Subcutaneous abdominal adipose tissue (tissue), 5 donors: ENCODE results near the gene STXBP2.
A peak's percentile ranks its signal among the peaks of the same experiment; 100 is the strongest.

Source experiments
- H3K27ac ChIP-seq: one replicate; pipeline ENCODE4 v1.7.0; 2013; ENCODE audit warnings: low read depth, mild to moderate bottlenecking, inconsistent platforms, low read length, moderate library complexity
- H3K27me3 ChIP-seq, 5 donors: one replicate each; pipeline ENCODE4 v1.7.0; 2013; ENCODE audit warnings: low read length in 5 of 5, inconsistent platforms in 1 of 5; ENCODE audit not compliant: control insufficient read depth in 5 of 5, insufficient read depth in 4 of 5
- H3K36me3 ChIP-seq, 5 donors: one replicate each; pipeline ENCODE4 v1.7.0; 2013; ENCODE audit warnings: low read length in 5 of 5; ENCODE audit not compliant: control insufficient read depth in 5 of 5, insufficient read depth in 5 of 5
- H3K4me1 ChIP-seq, 5 donors: one replicate each; pipeline ENCODE4 v1.7.0; 2013; ENCODE audit warnings: low read length in 5 of 5, mild to moderate bottlenecking in 3 of 5, moderate library complexity in 1 of 5; ENCODE audit not compliant: control insufficient read depth in 5 of 5, insufficient read depth in 5 of 5
- H3K4me3 ChIP-seq, 5 donors: one replicate each; pipeline ENCODE4 v1.7.0; 2013; ENCODE audit warnings: low read length in 5 of 5, low read depth in 1 of 5
- H3K9ac ChIP-seq, 5 donors: one replicate each; pipeline ENCODE4 v1.7.0; 2013; ENCODE audit warnings: low read length in 5 of 5, mild to moderate bottlenecking in 4 of 5, moderate library complexity in 3 of 5
- H3K9me3 ChIP-seq, 5 donors: one replicate each; pipeline ENCODE4 v1.7.0; 2013; ENCODE audit warnings: low read length in 5 of 5; ENCODE audit not compliant: control insufficient read depth in 5 of 5
- donor health status: healthy.
- donor health status: healthy.
- donor health status: healthy.
- donor health status: healthy.
- donor health status: healthy.

STXBP2 gene

DNA sequence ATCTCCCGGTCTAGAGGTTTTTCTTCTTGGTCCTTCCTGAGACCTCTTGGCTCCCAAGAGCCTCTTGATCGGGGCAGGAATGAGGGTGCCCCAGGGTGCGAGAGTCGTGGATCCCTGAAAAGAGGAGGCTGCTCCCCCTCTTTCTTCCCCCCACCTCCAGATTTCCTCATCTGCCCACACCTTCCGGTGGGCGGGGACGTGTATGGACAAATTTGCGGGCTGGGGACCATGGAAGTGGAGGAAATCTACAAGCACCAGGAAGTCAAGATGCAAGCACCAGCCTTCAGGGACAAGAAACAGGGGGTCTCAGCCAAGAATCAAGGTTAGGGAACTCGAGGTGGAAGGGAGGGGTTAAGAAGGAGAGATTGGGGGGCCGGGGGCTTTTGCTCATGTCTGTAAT is 39.9 kb downstream of the STXBP2 start, which contains the start of gene MCEMP1:
TSS of gene MCEMP1 (plus strand) at position 237 of the 400 bp plus-strand sequence. CDS start at position 268, 31 bp downstream.
- Histone ChIP-seq H3K9ac (no peak within 1 kb of the TSS), H3K4me3 (no peak within 1 kb of the TSS), H3K9me3 (peaks cover 0 to 9% (median 5%) of the 10 kb centered on the region in 5 donors), H3K36me3 (no peaks in the 10 kb centered on the region), H3K27ac (no peak within 1 kb of the TSS), H3K27me3 (peaks cover 13 to 32% (median 27%) of the 10 kb centered on the region in 5 donors), H3K4me1 (peaks cover 0 to 26% (median 14%) of the 10 kb centered on the region in 5 donors)

DNA sequence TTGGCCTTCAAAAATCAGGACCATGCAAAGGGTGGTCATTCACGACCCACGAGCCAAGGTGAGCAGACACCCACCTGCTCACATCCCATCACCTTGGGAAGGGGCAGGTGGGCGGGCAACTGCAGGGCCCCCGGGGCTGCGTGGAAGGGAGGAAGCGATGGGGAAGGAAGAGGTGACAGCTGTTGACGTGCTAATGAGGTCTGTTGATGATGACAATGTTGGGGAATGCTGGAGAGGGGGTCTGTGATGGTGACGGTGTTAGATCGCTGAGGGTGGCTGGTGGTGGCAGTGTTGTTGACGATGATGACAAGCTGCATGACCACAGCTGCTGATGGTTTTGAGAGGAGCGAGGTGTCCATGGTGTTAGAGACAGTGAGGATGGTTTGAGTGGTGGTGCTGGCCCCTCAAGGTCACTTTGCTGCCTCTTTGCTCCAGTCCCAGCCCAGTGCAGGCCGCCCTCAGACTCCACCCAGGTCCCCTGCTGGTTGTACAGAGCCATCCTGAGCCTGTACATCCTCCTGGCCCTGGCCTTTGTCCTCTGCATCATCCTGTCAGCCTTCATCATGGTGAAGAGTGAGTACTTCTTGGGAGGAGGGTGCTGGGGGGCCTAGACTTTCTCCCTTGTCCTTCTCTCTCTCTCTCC is 40.9 kb downstream of the STXBP2 start:
- H3K27me3 ChIP-seq: peaks cover 9 to 25% (median 21%) of the 10 kb centered on the region in 5 donors
- no peak overlapping the region for H3K4me3 ChIP-seq
- H3K27ac ChIP-seq: no peak overlapping the region
- H3K36me3 ChIP-seq: peaks cover 0 to 6% (median 5%) of the 10 kb centered on the region in 5 donors
- H3K4me1 ChIP-seq: peaks cover 0 to 32% (median 17%) of the 10 kb centered on the region in 5 donors
- H3K9me3 ChIP-seq: peaks cover 0 to 9% (median 5%) of the 10 kb centered on the region in 5 donors
- H3K9ac ChIP-seq: no peak overlapping the region

DNA sequence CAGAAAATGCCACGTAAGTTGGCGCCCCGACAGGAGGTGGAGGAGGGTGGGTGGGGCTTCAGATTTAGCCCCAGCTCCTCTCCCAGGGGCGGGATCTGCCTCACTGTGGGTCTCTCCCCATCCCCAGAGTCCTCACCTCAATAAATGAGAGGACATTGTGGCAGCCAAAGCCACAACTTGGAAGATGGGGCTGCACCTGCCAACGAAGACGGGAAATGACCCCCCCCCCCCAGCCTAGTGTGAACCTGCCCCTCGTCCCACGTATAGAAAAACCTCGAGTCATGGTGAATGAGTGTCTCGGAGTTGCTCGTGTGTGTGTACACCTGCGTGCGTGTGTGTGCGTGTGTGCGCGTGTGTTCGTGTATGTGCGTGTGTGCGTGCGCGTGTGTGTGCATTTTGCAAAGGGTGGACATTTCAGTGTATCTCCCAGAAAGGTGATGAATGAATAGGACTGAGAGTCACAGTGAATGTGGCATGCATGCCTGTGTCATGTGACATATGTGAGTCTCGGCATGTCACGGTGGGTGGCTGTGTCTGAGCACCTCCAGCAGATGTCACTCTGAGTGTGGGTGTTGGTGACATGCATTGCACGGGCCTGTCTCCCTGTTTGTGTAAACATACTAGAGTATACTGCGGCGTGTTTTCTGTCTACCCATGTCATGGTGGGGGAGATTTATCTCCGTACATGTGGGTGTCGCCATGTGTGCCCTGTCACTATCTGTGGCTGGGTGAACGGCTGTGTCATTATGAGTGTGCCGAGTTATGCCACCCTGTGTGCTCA is 42.3 kb downstream of the STXBP2 start:
- H3K4me1 ChIP-seq: peaks cover 0 to 32% (median 17%) of the 10 kb centered on the region in 5 donors
- H3K4me3 ChIP-seq: no peak overlapping the region
- no peak overlapping the region for H3K9ac ChIP-seq
- H3K27ac ChIP-seq: no peak overlapping the region
- H3K9me3 ChIP-seq: peaks cover 0 to 4% (median 0%) of the 10 kb centered on the region in 5 donors
- H3K27me3 ChIP-seq: peaks cover 9 to 25% (median 21%) of the 10 kb centered on the region in 5 donors
- H3K36me3 ChIP-seq: peaks cover 0 to 18% (median 12%) of the 10 kb centered on the region in 5 donors

DNA sequence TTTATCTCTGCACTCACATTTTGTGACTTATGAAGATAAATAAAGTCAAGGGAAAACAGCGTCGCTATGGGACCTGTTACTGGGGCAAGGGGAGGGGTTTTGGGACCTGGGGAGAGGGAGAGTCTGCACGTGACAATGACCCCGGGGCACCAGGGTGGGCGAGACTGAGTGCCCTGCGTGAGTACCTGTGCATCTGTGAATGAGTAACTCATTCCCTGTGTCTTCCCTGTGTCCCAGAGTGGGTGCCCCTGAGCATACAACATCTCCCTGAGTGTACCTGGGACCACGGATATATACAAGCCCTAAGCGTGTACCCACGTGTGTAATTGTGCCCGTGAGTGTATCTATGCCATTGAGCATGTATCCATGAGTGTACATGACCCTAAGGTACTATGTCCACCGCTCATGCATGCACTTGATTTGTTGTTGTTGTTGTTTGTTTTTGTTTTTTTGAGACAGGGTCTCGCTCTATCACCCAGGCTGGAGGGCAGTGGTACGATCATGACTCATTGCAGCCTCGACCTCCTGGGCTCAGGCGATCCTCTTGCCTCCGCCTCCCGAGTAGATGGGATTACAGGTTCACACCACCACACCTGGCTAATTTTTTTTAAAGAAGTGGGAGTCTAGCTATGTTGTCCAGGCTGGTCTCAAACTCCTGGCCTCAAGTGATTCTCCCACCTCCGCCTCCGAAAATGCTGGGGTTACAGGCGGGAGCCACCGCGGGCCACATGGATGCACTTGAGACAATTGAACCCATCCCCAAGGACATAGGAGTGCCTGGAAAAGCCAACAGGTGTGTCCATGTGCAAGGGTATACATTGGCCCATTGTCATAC is 43.1 kb downstream of the STXBP2 start:
- peaks cover 9 to 25% (median 21%) of the 10 kb centered on the region in 5 donors for H3K27me3 ChIP-seq
- H3K4me3 ChIP-seq: peak overlapping the region; percentile 68 to 95 (median 93)
- H3K9me3 ChIP-seq: peaks cover 0 to 3% (median 0%) of the 10 kb centered on the region in 5 donors
- H3K36me3 ChIP-seq: peaks cover 0 to 22% (median 12%) of the 10 kb centered on the region in 5 donors
- H3K27ac ChIP-seq: no peak overlapping the region
- H3K9ac ChIP-seq: peak overlapping the region in 3 of 5 donors; percentile 59 to 94 (median 91)
- H3K4me1 ChIP-seq: peaks cover 0 to 32% (median 16%) of the 10 kb centered on the region in 5 donors

DNA sequence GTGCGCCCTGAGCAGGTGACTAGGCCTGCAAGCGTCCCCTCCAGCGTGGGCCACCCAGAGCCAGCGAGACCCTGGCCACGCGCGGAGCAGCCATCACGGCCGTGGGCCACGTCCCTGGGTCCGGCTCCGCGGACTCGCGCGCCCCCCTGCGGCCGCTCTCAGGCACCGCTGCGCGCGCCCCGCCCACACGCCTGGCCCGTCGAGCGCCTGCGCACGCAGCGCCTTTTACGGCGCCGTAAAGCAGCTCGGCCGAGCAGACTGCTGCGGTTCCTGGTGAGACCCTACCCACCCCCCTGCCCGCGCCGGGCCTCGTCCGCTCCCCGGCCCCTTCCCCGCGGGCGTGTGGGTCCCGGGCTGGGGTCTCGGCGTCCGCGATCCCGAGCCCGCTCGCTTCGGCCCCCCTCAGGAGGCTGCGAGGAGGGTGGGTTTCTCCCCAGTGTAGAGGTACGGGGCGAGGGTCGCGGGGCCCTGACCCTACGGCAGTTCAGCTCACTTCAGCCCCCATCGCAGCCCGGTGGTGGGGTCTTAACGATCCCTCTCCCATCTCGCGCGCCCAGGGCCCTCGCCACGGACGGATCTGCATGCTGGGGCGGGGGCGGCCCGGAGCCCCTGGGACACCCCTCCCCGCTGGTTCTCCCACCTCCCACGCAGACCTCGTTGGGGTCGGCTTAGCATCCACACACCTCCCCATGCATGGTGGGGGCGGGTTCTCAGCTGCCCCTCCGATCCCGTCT is 43.9 kb downstream of the STXBP2 start, which contains the start of gene TRAPPC5:
TSS of gene TRAPPC5 (plus strand) at position 228 of the 734 bp plus-strand sequence. CDS start 1,421 bp downstream, outside the sequence.
- H3K4me1 ChIP-seq: peaks cover 0 to 32% (median 16%) of the 10 kb centered on the region in 5 donors
- peak within 1 kb of the TSS; percentile 76 to 95 (median 93) for H3K4me3 ChIP-seq

DNA sequence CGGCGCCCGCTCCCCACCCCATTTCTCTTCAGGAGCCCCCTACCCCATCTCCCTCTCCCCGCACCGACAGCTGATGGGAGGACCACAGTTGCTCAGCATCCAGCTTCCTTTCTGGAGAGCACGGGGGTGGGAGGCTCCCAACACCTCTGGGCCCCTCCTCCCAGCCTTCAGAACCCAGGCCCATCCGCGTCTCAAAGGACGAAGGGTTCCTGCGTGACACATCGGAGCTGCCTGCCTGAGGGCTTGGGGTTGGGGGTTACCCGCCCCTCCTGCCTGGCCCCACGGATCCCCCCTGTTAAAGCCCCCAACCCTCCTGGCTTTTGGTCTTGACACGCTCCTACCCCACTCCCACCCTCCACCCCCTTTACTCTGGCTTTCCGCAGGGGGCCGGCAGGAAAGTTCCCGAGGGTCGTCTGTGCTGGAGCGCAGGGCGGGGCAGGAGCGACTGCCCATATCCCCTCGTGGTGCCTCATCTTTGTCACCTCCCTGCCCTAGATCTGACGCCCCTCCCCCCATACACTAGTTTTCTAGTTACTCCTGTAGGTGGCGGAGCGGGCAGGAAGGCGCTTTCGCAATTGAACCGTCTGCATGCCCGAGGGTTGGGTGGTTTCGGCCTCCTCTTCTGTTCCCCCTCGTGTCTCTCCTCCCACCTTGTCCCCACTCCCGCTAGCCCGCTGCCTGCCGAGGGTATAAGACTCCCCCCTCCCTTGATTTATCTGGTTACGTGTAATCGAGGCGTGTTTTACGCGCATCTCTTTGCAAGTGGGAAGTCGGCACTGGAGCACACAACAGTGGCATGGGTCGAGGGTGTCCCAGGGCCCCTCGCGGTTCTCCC is 44.6 kb downstream of the STXBP2 start:
- peaks cover 0 to 26% (median 13%) of the 10 kb centered on the region in 5 donors for H3K36me3 ChIP-seq
- peaks cover 9 to 25% (median 21%) of the 10 kb centered on the region in 5 donors for H3K27me3 ChIP-seq
- H3K4me3 ChIP-seq: peak overlapping the region; percentile 76 to 95 (median 93)
- H3K9ac ChIP-seq: peak overlapping the region in 4 of 5 donors; percentile 91 to 99 (median 96)
- H3K27ac ChIP-seq: peak overlapping the region; percentile 67
- H3K4me1 ChIP-seq: peaks cover 0 to 31% (median 16%) of the 10 kb centered on the region in 5 donors
- H3K9me3 ChIP-seq: peaks cover 0 to 3% (median 0%) of the 10 kb centered on the region in 5 donors

More for the DNA sequence above, 43.9 kb downstream of the STXBP2 start, which contains the start of gene TRAPPC5:
- Histone ChIP-seq H3K27ac (peak within 1 kb of the TSS; percentile 67), H3K9me3 (peaks cover 0 to 3% (median 0%) of the 10 kb centered on the region in 5 donors), H3K9ac (peak within 1 kb of the TSS in 4 of 5 donors; percentile 91 to 99 (median 96)), H3K27me3 (peaks cover 9 to 25% (median 21%) of the 10 kb centered on the region in 5 donors), H3K36me3 (peaks cover 0 to 26% (median 13%) of the 10 kb centered on the region in 5 donors)

DNA sequence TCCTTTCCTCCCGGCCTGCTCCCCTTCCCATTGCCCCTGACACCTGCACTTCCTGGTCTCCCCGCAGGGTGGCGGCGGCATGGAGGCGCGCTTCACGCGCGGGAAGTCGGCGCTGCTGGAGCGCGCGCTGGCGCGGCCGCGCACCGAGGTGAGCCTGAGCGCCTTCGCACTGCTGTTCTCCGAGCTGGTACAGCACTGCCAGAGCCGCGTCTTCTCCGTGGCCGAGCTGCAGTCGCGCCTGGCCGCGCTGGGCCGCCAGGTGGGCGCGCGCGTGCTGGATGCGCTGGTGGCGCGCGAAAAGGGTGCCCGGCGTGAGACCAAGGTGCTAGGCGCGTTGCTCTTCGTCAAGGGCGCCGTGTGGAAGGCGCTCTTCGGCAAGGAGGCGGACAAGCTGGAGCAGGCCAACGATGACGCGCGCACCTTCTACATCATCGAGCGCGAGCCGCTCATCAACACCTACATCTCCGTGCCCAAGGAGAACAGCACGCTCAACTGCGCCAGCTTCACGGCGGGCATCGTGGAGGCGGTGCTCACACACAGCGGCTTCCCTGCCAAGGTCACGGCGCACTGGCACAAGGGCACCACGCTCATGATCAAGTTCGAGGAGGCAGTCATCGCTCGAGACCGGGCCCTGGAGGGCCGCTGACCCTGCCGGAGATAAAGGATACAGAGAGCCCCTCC is 45.4 kb downstream of the STXBP2 start:
- H3K9me3 ChIP-seq: peaks cover 0 to 3% (median 0%) of the 10 kb centered on the region in 5 donors
- no peak overlapping the region for H3K27ac ChIP-seq
- H3K9ac ChIP-seq: peak overlapping the region in 2 of 5 donors; percentile 98 to 99
- peaks cover 9 to 21% (median 16%) of the 10 kb centered on the region in 5 donors for H3K27me3 ChIP-seq
- peaks cover 0 to 26% (median 13%) of the 10 kb centered on the region in 5 donors for H3K36me3 ChIP-seq
- H3K4me1 ChIP-seq: peaks cover 0 to 26% (median 16%) of the 10 kb centered on the region in 5 donors
- peak overlapping the region in 4 of 5 donors; percentile 76 to 95 (median 94) for H3K4me3 ChIP-seq
